Fibroblast of skin of right biceps (primary cell): ENCODE results near the gene GRK5.

Experiments
- DNase-seq: peaks from one replicate; pipeline ENCODE4 v3.0.0-alpha.2; 2013

Gene GRK5

DNA sequence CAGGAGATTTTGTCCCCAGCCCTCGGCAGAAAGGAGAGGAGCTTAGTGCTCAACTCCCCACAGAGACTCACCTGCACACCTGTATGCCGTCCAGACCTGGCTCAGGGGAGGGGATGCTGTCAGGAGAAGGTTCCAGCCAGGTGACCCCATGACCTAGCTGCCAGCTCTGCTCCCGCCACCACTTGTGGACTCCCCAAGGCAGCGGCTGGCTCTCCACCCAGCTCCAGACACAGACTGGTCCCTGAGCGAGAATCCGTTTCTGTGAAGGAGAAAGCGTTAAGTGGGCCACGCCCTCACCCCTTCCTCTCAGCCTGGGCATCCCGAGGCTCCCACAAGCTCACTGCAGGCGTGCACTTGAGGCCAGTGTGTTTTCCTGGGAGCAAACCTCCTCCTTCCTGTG, 258.7 kb downstream of the GRK5 start:
- DNase-seq: no peak

DNA sequence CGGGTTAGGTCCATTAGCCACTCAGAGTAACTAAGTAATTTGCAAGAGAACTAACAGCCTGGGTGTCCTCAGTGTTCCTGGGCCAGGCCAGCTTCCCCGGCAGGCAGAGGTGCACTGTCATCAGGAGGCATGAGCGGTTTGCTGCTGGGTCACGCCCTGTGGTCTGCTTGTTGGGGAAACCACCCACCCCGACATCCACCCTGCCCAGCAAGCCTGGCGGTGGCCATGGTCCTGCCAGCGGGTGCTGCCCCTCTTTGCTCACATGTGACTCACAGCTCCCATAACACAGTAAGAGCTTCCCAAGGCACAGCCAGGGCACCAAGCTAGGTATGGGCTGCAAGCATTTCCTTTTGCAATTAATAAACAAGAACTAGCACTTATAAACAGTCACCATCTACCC, 259.3 kb downstream of the GRK5 start:
- no peak for DNase-seq

DNA sequence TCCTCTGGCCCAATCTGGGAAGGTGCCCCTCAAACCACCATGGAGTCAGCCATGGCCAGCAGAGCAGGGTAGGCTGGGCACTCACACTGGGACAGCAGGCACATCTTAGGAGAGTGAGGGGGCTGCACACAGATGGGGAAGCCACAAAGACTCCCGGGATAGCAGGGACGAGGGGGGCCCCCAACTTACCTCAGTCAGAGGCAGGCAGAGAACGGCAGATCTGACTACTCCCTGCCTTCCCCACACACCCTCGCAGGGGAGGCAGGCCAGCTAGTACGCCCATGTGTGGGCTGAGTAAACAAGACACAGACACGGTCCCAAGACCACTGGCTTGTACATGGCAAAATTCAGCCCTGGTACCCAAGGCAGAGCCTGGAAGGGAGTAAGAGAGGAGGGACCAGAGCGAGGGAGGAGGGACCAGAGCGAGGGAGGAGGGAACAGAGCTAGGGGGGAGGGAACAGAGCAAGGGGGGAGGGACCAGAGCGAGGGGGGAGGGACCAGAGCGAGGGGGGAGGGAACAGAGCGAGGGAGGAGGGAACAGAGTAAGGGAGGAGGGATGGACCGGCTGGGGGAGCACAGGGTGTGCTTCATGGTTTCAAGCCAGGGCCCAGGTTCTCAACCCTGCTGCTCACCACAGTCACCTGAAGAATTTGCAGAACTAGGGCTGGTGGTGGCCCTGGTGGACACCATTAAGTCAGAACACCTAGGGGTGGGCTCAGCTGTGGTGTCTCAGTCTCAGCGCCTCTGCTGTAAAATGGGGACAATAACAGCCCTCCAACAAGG, 261.4 kb downstream of the GRK5 start:
- no peak for DNase-seq

DNA sequence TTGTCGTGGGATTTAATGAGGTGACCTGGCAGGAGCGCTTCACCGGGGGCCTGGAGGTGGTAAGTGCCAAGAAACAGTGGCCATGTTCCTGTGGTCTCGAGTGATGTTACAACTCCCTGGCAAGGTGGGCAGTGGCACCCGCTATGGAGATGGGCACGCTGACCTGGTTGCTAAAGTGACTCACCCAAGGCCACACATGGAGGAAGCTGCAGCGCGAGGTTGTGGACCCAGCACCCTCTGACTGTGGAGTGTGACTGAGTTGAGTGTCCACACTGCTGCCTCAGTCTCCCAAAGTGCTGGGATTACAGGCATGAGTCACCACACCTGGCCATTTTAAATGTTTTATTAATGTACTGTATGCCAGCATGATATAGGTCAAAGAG, 261.9 kb downstream of the GRK5 start:
- DNase-seq: no peak

DNA sequence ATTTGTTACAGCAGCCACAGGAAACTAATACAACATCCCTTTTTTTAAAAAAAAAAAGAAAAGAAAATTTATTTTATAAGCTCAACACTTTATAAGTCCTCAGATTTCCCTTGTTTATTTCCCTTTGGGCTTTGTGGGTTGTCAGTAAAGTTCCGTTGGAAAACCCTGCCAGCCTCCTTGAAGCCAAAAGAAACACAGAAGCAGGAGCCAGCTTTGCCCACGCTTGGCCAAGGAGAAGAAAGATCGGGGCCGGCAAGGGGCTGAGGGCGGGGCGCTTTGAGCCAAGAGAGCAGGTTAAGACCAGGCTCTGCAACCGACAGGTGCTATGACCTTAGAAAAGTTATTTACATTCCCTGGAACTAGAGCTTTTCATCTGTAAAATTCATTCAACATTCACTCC, 262.5 kb downstream of the GRK5 start:
- no peak for DNase-seq

DNA sequence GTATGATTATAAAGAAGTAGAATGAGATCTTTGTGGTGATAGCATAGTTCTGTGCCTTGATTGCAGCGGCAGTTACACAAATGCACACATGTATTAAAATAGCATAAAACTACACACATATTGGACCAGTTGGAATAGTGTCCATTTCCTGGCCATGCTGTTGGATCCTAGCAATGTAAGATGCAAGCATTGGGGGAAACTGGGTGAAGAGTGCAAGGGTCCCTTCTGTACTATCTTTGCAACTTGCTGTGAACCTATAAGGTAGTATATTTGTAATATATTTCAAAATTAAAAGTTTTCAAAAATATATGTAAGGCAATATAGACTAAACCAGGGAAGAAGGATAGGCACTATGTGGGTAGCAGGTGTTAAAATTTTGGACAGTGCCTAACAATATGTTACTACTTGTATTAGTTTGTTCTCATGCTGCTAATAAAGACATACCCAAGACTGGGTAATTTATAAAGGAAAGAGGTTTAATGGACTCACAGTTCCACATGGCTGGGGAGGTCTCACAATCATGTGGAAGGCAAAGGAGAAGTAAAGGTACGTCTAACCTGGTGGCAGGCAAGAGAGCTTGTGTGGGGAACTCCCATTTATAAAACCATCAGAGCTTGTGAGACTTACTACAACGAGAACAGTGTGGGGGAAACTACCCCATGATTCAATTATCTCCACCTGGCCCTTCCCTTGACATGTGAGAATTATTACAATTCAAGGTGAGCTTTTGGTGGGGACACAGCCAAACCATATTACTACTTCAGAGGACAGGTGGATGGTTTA, 263.7 kb downstream of the GRK5 start:
- no peak for DNase-seq

DNA sequence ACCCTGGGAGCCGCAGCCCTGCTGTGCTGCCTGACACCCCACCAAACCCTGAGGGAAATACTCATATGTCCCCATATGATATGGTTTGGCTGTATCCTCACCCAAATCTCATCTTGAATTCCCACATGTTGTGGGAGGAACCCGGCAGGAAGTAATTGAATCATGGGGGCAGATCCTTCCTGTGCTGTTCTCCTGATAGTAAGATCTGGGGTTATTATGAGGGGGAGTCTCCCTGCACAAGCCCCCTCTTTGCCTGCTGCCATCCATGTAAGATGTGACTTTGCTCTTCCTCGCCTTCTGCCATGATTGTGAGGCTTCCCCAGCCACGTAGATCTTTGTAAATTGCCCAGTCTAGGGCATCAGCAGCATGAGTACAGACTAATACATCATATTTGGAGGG, 266.4 kb downstream of the GRK5 start:
- no peak for DNase-seq

DNA sequence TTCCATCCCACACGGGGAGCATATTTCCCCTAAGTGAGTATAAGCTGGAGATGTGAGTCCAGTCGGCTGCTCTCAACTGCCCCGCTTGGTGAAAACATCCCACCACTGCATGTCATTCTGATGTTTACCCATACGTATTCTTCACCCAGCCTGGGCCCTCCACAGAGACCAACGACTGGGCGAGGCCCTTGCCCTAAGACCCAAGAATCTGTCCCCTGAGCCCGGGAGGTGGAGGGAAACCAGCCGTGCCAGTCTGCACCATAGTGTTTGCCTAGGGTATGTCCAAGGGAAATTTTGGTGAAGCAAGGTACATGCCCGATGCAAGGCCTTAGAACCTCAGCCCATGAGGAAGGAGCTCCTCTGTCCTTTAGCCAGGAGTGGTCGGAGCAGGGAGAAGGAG, 267.2 kb downstream of the GRK5 start:
- no peak for DNase-seq

DNA sequence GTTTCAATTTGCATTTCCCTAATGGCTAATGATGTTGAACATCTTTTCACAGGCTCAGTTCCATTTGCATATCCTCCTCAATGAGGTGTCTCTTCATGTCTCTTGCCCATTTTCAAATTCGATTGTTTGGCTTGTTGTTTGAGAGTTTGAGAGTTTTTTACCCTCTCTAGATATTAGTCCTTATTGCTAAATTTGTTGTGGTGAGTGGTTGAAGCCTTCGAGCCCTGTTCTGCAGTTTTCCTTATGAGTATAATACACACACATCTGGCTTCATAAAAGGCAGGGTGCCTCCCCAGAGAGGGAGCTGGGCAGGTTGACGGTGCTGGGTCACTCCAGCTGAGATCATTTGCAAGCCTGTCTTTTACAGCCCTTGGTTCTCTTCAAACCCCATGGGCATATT, 270.1 kb downstream of the GRK5 start:
- DNase-seq: no peak

DNA sequence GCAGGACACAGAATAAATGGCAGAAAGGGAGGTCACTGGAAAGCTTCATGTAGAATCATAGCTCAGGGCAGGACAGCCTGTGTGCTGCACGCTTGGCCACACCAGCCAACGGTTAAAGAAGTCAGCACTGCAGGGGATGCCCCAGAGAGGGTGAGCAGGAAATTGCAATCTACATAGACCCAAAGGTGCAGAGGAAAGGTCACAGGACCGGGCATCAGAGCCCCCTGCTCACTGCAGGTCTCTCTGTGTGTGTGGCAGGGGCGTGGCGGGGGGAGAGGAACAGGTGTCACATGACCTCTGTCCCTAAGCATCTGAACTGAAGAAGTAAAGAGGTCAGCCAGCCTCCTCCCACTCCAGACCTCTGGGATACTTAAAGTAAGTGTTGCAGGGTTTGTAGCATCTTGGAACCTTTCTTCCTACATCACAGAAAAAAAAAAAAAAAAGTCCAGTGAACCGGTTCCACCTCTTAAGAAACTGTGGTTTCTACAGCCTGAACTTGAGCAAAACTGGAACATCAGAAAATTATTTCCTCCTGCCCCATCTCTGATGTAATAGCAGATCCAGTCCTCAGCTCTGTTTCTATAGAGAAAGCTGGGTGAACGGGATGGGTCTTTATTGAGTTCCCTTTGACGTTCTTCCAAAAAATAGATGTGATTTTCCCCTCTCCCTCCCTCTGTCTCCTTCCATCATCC, 270.9 kb downstream of the GRK5 start:
- DNase-seq: no peak

DNA sequence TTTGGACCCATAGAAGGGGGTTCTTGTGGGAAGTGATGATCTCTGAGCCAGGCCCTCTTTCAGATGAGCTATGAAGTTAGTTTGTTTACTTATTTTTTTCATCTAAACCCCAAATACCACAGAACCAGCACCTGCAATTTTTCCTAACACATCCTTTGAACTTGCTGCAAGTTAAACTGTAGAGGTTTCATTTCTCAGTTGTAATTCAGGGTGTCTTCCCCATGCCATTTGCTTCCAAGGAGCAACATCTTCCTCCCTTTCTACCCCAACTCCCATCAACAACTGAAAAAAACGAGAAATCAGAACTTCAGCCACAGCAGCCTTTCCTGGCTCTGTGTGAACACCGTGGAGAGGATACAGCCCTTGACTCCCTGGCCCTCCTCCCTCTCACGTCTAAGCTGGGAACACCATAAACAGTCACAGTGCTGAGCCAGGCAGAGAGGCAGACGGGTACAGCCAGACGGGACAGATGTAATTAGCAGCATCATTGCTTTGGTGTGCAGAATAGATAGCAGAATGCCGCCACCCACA, 271.5 kb downstream of the GRK5 start:
- DNase-seq: no peak

DNA sequence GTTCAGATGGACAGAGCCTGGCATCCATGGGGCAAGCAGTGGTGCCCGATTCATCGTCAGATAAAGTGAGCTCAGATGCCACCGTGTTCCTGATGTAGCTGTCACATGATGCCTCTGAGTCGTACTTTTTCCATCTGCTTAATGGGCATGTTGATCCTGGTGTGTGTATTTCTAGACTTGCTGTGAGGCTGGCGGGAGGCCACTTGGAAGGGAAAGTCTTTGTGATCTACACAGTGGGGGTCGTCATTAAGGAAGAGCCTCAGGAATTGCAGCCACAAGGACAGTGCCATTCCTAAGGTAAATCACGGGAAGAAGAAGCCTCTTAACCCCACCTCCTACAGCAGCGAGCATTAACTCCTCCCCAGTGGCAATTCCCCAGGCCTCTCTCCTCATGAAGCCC, 272.2 kb downstream of the GRK5 start:
- no peak for DNase-seq

DNA sequence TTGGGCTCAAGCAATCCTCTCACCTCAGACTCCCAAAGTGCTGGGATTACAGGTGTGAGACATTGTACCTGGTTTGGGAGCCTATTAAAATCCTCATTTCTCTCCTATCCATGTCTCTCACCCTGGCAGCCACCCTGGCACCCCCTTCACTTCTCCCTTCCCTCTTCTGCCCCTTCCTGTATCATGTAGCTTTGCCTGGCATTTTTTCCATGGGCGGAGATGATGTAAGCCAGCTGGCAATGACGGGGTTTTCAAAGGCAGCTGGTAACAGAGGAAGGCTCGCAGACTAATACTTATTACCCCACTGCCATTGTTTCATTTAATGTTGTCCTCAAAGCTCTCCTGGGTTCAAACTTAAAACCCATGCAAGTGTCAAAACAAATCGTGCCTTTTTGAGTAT, 273.3 kb downstream of the GRK5 start:
- no peak for DNase-seq

DNA sequence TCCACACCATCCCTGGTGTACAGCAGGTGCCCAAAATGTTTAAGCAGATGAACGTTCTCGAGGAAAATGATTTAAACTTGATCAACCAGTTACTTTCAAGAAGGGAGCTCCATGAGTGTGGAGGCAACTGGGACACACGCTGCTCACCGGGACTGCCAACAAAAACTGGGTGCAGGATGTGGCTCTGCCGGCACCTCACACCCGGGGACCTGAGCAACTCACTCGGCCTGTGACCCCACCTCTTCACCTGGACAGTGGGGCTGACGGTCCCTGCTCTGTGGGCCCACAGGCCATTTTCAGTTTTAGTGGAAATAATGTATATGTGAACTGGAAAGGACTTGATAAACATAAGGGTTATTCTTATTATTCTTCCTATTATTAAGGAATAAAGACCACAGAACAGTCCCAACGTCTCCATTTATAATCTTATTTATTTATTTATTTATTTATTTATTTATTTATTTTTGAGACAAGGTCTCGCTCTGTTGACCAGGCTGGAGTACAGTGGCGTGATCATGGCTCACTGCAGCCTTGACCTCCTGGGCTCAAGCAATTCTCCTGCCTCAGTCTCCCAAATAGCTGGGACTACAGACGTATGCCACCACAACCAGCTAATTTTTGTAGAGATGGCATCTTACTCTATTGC, 274.5 kb downstream of the GRK5 start:
- no peak for DNase-seq

DNA sequence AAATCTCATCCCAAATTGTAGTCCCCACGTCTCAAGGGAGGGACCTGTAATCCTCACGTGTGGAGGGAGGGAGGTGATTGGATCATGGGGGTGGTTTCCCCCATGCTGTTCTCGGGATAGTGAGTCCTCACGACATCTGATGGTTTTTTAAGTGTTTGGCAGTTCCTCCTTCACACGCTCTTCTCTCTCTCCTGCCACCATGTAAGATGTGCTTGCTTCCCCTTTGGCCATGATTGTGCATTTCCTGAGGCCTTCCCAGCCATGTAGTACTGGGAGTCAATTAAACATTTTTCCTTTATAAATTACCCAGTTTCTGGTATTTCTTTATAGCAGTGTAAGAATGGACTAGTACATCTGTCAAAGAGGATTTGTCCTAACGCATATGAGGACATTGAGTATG, 275.6 kb downstream of the GRK5 start:
- DNase-seq: no peak

DNA sequence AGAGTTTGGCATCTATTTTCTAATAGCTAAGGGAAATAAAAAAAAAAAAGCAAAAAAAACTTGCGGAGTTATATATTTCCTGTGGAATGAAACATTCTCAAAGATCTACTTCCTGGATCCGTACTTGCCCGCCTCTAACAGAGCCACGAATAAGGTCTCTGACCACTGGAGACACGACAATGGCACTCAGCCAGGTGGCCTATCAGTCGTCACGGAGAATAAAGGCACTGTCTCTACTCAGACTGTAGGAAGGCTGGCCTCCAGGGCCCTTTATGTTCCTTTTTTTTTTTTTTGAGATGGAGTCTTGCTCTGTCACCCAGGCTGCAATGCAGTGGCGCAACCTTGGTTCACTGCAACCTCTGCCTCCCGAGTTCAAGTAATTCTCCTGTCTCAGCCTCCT, 276.5 kb downstream of the GRK5 start:
- DNase-seq: no peak

DNA sequence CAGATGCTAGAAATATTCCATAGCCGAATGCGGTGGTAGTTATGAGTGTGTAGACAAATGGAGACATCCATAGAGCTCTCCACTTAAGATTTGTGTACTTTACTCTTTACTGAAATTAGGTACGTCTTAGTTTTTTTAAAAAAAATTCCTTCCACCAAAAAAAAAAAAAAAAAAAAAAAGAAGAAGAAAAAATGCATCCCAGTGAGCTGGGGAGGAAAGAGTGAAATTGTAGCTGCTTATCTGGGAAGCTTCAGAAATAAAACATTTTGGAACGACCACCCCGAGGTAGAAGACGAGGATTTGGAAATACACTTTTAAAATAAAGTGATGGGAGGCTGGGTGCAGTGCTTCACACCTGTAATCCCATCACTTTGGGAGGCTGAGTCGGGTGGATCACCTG, 281.3 kb downstream of the GRK5 start:
- no peak for DNase-seq

DNA sequence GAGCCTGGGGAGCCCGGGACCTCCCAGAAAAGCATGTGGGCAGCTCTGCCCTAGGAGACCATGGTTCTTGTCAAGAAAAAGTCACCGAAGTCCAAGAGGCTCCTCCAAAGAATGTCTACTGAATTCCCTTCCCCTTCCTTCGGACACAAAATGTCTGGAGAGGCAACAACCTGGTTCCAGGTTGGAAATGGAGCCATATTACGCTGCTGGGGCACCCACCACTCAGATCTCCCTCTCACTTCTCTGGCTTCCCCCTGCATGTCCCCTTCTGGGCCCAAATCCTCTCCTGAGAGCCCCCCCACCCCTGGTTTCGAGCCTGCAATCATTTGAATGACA, 282.6 kb downstream of the GRK5 start:
- DNase-seq: no peak

DNA sequence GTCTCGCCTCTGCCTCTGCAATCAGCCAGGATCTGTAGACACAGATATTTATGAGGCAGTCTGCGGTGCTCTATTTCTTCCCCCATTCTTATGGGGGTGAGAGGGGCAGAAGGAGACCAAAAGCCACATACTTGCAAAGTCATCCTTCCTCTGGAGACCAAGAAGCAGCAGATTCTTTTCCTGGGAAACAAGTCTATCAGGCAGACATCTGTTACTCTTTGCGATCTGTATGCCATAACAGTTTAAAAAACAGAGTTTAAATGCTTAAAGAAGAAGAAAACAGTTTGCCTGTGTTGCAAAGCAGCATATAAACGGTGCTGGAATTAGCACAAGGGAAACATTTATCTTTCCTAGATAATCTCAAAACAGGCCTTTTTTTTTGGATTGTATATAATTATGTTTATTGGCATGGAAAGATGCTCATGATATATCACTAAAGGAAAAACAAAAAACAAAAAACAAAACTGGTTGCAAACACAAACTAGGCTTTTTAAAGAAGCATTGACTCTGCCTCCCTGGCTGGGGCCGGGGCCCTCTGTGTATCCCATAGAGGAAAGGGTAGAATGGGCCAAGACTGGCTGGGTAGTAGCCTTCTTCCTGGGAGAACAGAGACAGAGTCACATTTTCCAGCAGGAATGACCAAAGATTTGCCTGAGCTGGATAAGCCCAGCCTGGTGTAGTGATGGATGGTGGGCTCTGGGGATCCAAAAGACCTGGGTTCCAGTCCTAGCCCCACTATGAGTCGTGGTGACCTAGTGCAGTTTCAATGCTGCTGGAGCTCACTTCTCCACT, 284.8 kb downstream of the GRK5 start:
- DNase-seq: no peak

DNA sequence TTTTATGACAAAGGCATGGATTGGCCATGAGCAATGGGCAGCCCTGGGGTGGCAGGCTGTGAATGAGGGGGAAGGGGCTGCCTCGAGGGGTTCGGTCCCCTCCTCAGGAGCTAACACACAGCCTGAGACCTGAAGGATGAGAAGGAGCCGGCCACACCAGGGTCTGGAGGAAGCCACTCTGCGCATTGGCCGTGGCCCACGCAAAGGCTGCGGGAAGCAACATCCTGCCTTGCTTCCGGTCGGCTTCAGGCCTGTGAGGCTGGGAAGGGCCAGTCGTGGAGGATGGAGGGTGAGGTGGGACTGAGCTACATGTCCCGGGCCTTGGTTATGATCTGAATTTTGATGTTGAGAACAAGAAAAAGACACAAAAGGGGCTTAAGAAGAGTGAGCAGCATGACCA, 285.8 kb downstream of the GRK5 start:
- DNase-seq: no peak

DNA sequence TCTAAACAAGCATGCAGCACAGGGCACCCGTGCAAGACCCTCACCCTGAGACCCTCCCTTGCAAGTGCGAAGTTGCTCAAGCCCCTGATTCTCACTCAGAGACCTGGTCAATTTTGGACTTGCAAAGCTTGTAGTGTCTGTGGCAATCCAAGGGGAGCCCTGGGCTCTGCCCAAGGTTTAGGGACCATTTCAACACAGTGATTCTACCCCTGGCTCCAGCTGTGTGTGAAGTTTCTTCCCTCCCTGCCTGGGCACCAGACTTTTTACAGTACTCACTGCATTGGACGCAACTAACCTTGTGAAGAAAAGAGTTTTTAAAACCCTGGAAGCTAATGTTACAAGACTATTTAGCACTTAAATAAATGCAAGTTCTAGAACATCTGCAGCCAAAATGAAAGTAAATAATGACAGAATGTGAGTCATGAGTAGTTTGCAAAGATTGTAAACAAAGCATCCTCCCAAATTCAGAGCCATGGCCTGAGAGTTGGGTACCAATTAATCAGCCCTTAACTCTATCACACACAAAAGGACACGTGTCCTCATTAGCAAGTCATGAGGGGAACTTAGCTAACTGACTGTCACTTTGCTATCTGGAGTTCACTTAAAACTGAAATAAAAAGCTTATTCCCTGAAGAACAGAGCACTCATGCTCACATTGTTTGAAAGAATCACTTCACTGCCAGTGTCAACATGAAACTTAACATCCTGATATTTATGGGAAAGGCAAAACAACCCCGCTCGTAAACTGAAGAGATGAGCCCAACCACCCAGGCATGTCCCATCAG, 287.1 kb downstream of the GRK5 start:
- no peak for DNase-seq

DNA sequence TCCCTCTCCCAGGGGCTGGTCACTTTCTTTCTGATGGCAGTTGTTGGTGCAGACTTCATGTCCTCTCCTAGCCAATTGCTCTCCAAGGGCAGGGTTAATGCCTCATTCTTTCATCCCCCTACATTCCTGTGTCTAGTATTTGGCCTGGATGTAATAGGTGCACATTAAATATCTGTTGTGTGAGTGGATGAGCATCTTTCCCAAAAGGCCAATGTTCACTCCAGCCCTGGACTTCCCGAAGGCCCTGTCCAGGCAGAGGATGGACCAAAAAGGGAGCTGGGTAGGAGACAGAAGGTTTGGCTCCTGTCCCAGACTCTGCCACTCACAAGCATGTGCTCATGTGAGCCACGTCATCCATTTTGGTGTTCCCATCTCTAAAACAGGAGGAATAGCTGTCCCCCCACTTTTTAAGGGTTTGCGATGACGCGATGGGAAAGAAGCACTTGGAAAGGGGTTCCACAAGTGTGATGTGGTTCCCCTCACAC, 287.7 kb downstream of the GRK5 start:
- DNase-seq: no peak
